AG04450 (cell line): ENCODE results near the gene CCT2. TPM values are rescaled to one million over a fixed set of nuclear protein-coding genes. Genes with fewer than 3 reads are reported as not detected.
A peak's percentile ranks its signal among the peaks of the same experiment; 100 is the strongest.

Experiments used
- CTCF ChIA-PET: fragments of 300-600, 350-600 bp; formaldehyde crosslinking; extraction: SDS; loops from one replicate; lab custom pipeline; 2022; ENCODE audit warnings: antibody characterized with exemption, inconsistent platforms; lab: Charles Lee
- POLR2A ChIA-PET: fragments of 350-600 bp; formaldehyde crosslinking; extraction: SDS; loops from one replicate; lab custom pipeline; 2021; ENCODE audit warnings: antibody characterized with exemption, inconsistent platforms; lab: Yijun Ruan, JAX
- DNase-seq: peaks from one replicate; pipeline ENCODE4 v3.0.0-alpha.2; 2011; ENCODE audit warnings: low read depth, low spot score
- H3K27ac ChIP-seq: one replicate; pipeline ENCODE4 v1.5.1; 2012; ENCODE audit warnings: low read depth, low read length, control low read depth
- H3K27me3 ChIP-seq: one replicate; pipeline ENCODE4 v1.6.0; 2012; ENCODE audit warnings: low read length; ENCODE audit not compliant: control insufficient read depth, insufficient read depth
- H3K4me3 ChIP-seq: 2 replicates; pipeline ENCODE4 v1.5.1; 2011; ENCODE audit warnings: mild to moderate bottlenecking, low read depth, low read length, control low read depth
- H3K9me3 ChIP-seq: 2 replicates; pipeline ENCODE4 v1.5.1; 2012; ENCODE audit warnings: low read length; ENCODE audit not compliant: control insufficient read depth, insufficient read depth
- polyA plus RNA-seq: library from polyadenylated mRNA; depleted of rRNA; stranded (reverse); fragments of >200 nt; gene quantifications from 2 replicates; pipeline ENCODE4 v1.2.3, GENCODE V29; 2011
- TF ChIP-seq, protein P1 (sequence below): IDR thresholded peaks from 2 replicates; pipeline ENCODE4 v1.5.1; 2011; ENCODE audit warnings: low read depth, low read length, control low read depth, inconsistent platforms

The CCT2 gene
- polyA plus RNA-seq, 1 experiment = 284 TPM

GRCh38 chr12:69570000-69570516 is 15.2 kb upstream of the CCT2 start:
- H3K27me3 ChIP-seq = no peaks in the 10 kb centered on the region
- no peaks in the 10 kb centered on the region for H3K9me3 ChIP-seq
- TF ChIP-seq, protein P1, sequence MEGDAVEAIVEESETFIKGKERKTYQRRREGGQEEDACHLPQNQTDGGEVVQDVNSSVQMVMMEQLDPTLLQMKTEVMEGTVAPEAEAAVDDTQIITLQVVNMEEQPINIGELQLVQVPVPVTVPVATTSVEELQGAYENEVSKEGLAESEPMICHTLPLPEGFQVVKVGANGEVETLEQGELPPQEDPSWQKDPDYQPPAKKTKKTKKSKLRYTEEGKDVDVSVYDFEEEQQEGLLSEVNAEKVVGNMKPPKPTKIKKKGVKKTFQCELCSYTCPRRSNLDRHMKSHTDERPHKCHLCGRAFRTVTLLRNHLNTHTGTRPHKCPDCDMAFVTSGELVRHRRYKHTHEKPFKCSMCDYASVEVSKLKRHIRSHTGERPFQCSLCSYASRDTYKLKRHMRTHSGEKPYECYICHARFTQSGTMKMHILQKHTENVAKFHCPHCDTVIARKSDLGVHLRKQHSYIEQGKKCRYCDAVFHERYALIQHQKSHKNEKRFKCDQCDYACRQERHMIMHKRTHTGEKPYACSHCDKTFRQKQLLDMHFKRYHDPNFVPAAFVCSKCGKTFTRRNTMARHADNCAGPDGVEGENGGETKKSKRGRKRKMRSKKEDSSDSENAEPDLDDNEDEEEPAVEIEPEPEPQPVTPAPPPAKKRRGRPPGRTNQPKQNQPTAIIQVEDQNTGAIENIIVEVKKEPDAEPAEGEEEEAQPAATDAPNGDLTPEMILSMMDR = no peak
- no peak for DNase-seq
- peak overlapping the region; percentile 58 for H3K27ac ChIP-seq
- ChIA-PET POLR2A (interaction anchor here (1.0 to 1.5 kb wide), 2 partner anchors 14 to 100 kb away, joined by 5 to 6 read pairs; partner anchors contain the start of gene FRS2), CTCF (interaction anchor here (0.6 to 5.3 kb wide), 23 partner anchors 8 to 212 kb away, joined by 3 to 90 read pairs (median 9); partner anchors contain the start of genes CCT2 and FRS2)
- no peak overlapping the region for H3K4me3 ChIP-seq

DNA sequence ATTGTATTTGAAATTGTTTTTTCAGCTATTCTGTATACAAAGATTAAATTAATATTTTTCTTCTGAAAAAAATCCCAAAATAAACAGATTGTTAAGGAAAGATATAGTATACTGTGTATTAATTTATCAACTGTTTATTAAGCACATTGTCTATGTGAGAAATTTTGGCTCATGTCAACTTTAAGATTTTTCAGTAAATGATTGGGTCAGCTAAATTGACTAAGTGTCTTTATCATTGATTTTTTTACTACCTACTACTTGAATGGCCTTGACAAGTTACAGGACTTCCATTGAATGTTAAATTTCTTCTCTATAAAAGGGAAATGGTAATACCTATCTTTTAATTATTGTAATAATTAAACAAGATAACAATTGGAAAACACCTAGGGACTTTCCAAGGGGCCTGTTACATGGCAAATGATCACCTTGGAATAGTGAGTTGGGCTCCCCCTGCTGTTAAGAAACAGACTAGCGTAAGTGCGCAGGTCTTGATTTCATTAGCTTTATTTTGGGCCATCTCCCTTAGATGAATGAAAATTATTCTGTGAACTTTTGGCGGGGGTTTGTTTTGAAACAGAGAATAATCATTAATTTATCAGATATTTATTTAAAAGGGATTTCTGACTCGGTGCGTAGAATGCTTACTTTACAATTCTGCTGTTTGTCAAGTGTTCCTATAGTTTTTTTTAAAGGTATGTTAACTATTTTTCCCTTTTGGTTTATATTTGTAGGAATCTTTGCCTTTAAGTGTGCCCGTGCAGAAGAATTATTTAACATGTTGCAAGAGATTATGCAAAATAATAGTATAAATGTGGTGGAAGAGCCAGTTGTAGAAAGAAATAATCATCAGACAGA is 14.5 kb upstream of the CCT2 start:
- TF ChIP-seq, protein P1 = peak; percentile 82
- Histone ChIP-seq H3K4me3 (no peak overlapping the region), H3K27ac (peak overlapping the region; percentile 58), H3K27me3 (no peaks in the 10 kb centered on the region), H3K9me3 (no peaks in the 10 kb centered on the region)
- CTCF ChIA-PET = interaction anchor here (0.5 to 5.3 kb wide), 41 partner anchors 8 to 1162 kb away, joined by 3 to 90 read pairs (median 4); partner anchors contain the start of genes CCT2 and FRS2
- POLR2A ChIA-PET = interaction anchor here (1.5 kb wide), 1 partner anchor 100 kb away, joined by 5 read pairs; the partner anchor contains the start of gene FRS2
- no peak for DNase-seq

DNA sequence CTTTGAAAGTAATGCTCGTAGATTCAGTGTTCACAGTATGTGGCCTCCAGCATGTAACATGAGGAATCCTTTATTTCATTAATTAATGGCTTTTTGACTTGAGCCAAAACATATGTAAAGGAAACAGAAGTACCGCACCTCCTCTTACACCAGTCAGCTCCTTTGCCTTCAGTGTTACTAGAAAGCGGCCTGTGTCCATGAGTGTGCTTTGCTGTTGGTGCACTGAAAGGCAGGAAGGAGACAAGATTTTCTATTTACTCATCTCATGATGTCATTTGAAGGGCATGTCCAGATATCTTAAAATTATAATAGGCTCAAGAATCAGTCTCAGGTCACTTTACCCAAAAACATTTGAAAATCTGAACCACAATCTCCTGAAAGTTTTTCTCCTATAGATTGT is 9.9 kb upstream of the CCT2 start:
- DNase-seq = no peak
- no peak overlapping the region for H3K4me3 ChIP-seq
- ChIA-PET CTCF (interaction anchor here (1.0 to 1.3 kb wide), 2 partner anchors 10 to 64 kb away, joined by 4 to 5 read pairs; no protein-coding TSS in a partner anchor), POLR2A (no interaction called here)
- no peaks in the 10 kb centered on the region for H3K27me3 ChIP-seq
- no peak overlapping the region for H3K27ac ChIP-seq
- TF ChIP-seq, protein P1 = no peak
- H3K9me3 ChIP-seq = no peaks in the 10 kb centered on the region

DNA sequence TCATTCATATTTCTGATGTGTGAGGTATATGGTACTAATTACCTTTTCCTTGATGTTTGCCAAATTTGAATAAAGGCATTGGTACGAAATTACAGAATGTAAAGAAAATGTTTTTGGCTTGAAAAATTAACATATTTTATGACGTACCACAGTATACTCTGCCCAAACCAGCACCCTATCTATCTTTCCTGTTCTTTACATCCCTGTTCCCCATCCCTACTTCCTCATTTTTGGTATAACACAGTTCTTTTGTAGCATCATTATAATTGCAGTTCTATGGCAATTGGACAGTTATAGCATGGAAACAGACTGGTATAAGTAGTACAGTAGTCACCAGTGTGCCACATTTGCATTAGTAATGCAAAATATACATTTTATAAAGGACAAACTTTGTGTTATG is 7.0 kb upstream of the CCT2 start:
- POLR2A ChIA-PET = no interaction called here

More for the DNA sequence above, 7.0 kb upstream of the CCT2 start:
- CTCF ChIA-PET = no interaction called here
- no peak for DNase-seq
- TF ChIP-seq, protein P1 = no peak
- no peaks in the 10 kb centered on the region for H3K27me3 ChIP-seq
- no peaks in the 10 kb centered on the region for H3K9me3 ChIP-seq
- H3K4me3 ChIP-seq = no peak overlapping the region
- no peak overlapping the region for H3K27ac ChIP-seq
